ENCODE measurements around the gene DROSHA. TPM values are rescaled to one million over a fixed set of nuclear protein-coding genes. Genes with fewer than 3 reads are reported as not detected.

Gene DROSHA
- total and polyA plus RNA-seq, 2 donors (not counting 1 experiment from before 2014, with no cell fraction given), result 44.1 to 48.4 TPM

DNA sequence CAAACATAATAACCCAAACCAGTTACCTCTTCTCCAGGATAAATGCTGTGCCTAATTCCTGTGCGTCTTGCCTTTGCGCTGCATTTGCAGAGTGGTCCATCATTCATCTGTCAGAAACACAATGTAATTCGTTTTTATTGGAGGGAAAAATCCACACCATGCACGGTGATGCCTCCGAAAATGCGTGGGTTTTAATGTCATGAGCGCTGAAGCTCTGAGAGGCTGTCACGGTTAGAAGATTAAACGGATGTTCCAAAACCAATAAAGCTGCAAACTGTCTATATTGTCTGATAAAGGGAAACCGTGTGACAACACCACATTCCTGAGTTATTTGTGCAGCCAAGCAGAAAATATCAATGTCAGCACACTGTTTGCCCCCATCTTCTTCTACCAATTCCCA lies 27.4 kb downstream of the DROSHA start:
- H2AFZ ChIP-seq (ENCODE audit: low read length), result no peak overlapping the region
- H3K4me3 ChIP-seq (replicated peaks in 1 of 4; ENCODE audit: control extremely low read depth in 1 of 4, insufficient read depth in 1 of 4, low read depth in 3 of 4, low read length in 4 of 4), result no peak overlapping the region
- H3K79me2 ChIP-seq (ENCODE audit: control insufficient read depth, insufficient read depth, low read length), result no peaks in the 10 kb centered on the region
- H3K27me3 ChIP-seq (ENCODE audit: control insufficient read depth, insufficient read depth, low read length), result no peaks in the 10 kb centered on the region
- H3K27ac ChIP-seq (ENCODE audit: insufficient read depth, low read length), result no peak overlapping the region
- H3K9ac ChIP-seq (ENCODE audit: insufficient read depth, low read length), result no peak overlapping the region
- TF ChIP-seq EZH2 (IDR thresholded peaks at IDR 0.05; ENCODE audit: low read length, missing control alignments), result no peak
- TF ChIP-seq, protein P1, sequence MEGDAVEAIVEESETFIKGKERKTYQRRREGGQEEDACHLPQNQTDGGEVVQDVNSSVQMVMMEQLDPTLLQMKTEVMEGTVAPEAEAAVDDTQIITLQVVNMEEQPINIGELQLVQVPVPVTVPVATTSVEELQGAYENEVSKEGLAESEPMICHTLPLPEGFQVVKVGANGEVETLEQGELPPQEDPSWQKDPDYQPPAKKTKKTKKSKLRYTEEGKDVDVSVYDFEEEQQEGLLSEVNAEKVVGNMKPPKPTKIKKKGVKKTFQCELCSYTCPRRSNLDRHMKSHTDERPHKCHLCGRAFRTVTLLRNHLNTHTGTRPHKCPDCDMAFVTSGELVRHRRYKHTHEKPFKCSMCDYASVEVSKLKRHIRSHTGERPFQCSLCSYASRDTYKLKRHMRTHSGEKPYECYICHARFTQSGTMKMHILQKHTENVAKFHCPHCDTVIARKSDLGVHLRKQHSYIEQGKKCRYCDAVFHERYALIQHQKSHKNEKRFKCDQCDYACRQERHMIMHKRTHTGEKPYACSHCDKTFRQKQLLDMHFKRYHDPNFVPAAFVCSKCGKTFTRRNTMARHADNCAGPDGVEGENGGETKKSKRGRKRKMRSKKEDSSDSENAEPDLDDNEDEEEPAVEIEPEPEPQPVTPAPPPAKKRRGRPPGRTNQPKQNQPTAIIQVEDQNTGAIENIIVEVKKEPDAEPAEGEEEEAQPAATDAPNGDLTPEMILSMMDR (conservative IDR thresholded peaks at IDR 0.05 in 1 of 2, IDR thresholded peaks at IDR 0.05 in 1 of 2; ENCODE audit: low read depth in 1 of 2, low read length in 2 of 2), result no peak
- H4K20me1 ChIP-seq (ENCODE audit: control insufficient read depth, extremely low read depth, insufficient read depth, low read length), result no peaks in the 10 kb centered on the region
- no peaks in the 10 kb centered on the region for H3K4me1 ChIP-seq (ENCODE audit: control insufficient read depth, extremely low read depth, insufficient read depth, low read length)
- H3K4me2 ChIP-seq (ENCODE audit: extremely low read depth, insufficient read depth, low read length), result no peak overlapping the region
- no peak for DNase-seq (ENCODE audit: low read depth in 2 of 2)
- peaks cover 17% of the 10 kb centered on the region for H3K36me3 ChIP-seq (ENCODE audit: control insufficient read depth, insufficient read depth, low read length)
- H3K9me3 ChIP-seq (ENCODE audit: control insufficient read depth, insufficient read depth, low read depth, low read length), result no peaks in the 10 kb centered on the region

DNA sequence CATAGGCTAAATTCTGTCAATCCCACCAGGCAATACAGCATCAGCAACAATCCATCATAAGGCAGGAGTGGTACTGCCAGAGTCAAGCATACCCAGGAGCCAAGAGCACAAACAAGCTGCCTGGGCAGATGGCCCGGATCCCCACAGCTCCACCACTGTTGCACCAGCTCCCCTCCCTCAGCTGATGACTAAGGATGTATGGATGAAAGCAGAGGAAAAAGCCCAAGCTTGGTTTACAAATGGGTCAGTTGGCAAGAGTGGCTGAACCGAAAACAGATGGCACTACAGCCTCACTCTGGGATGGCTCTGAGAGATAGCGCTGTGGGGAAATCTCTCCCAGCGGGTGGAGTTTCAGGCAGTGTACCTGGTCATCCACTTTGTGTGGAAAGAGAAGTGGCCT lies 29.4 kb downstream of the DROSHA start:
- Histone ChIP-seq H3K27ac (ENCODE audit: insufficient read depth, low read length) (no peak overlapping the region), H2AFZ (ENCODE audit: low read length) (no peak overlapping the region), H3K79me2 (ENCODE audit: control insufficient read depth, insufficient read depth, low read length) (no peaks in the 10 kb centered on the region), H4K20me1 (ENCODE audit: control insufficient read depth, extremely low read depth, insufficient read depth, low read length) (no peaks in the 10 kb centered on the region), H3K4me3 (replicated peaks in 1 of 4; ENCODE audit: control extremely low read depth in 1 of 4, insufficient read depth in 1 of 4, low read depth in 3 of 4, low read length in 4 of 4) (no peak overlapping the region), H3K36me3 (ENCODE audit: control insufficient read depth, insufficient read depth, low read length) (peaks cover 18% of the 10 kb centered on the region), H3K4me1 (ENCODE audit: control insufficient read depth, extremely low read depth, insufficient read depth, low read length) (no peaks in the 10 kb centered on the region), H3K9ac (ENCODE audit: insufficient read depth, low read length) (no peak overlapping the region), H3K9me3 (ENCODE audit: control insufficient read depth, insufficient read depth, low read depth, low read length) (no peaks in the 10 kb centered on the region), H3K4me2 (ENCODE audit: extremely low read depth, insufficient read depth, low read length) (no peak overlapping the region), H3K27me3 (ENCODE audit: control insufficient read depth, insufficient read depth, low read length) (no peaks in the 10 kb centered on the region)
- no peak for TF ChIP-seq EZH2 (IDR thresholded peaks at IDR 0.05; ENCODE audit: low read length, missing control alignments)
- TF ChIP-seq, protein P1 (conservative IDR thresholded peaks at IDR 0.05 in 1 of 2, IDR thresholded peaks at IDR 0.05 in 1 of 2; ENCODE audit: low read depth in 1 of 2, low read length in 2 of 2), result no peak
- DNase-seq (ENCODE audit: low read depth in 2 of 2), result peak in 1 of 2 donors; percentile 11

DNA sequence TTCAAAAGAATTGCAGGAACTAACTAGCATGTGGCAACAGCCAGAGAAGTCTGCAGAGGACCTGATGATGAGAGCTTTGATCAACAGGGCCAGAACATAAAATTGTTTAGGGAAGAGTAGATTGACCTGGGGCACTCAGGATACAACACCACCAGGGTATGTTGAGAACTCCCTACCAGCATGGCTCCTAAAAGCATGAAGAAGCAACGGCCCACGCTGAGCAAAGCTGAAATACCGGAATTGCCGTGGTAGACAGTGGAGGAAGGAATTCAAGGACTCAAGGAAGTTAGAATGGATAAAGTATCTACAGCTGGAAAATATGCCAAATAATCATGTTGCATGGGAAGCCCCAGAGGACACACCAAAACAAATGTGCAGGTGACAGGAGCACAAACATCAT lies 31.6 kb downstream of the DROSHA start:
- Histone ChIP-seq H3K27me3 (ENCODE audit: control insufficient read depth, insufficient read depth, low read length) (no peaks in the 10 kb centered on the region), H2AFZ (ENCODE audit: low read length) (no peak overlapping the region), H3K27ac (ENCODE audit: insufficient read depth, low read length) (no peak overlapping the region), H3K4me3 (replicated peaks in 1 of 4; ENCODE audit: control extremely low read depth in 1 of 4, insufficient read depth in 1 of 4, low read depth in 3 of 4, low read length in 4 of 4) (no peak overlapping the region), H4K20me1 (ENCODE audit: control insufficient read depth, extremely low read depth, insufficient read depth, low read length) (no peaks in the 10 kb centered on the region), H3K9ac (ENCODE audit: insufficient read depth, low read length) (no peak overlapping the region), H3K4me2 (ENCODE audit: extremely low read depth, insufficient read depth, low read length) (no peak overlapping the region), H3K4me1 (ENCODE audit: control insufficient read depth, extremely low read depth, insufficient read depth, low read length) (no peaks in the 10 kb centered on the region), H3K36me3 (ENCODE audit: control insufficient read depth, insufficient read depth, low read length) (peaks cover 20% of the 10 kb centered on the region), H3K9me3 (ENCODE audit: control insufficient read depth, insufficient read depth, low read depth, low read length) (no peaks in the 10 kb centered on the region), H3K79me2 (ENCODE audit: control insufficient read depth, insufficient read depth, low read length) (no peaks in the 10 kb centered on the region)
- no peak for DNase-seq (ENCODE audit: low read depth in 2 of 2)
- TF ChIP-seq, protein P1 (conservative IDR thresholded peaks at IDR 0.05 in 1 of 2, IDR thresholded peaks at IDR 0.05 in 1 of 2; ENCODE audit: low read depth in 1 of 2, low read length in 2 of 2), result no peak
- no peak for TF ChIP-seq EZH2 (IDR thresholded peaks at IDR 0.05; ENCODE audit: low read length, missing control alignments)

Measured in fibroblast of lung (primary cell).